Stimulated activated CD4-positive, alpha-beta T cell treated with anti-CD3 and anti-CD28 coated beads, Interleukin-4, amount 100 ng/mL, for 1 hour (primary cell): ENCODE data around the gene SLC28A1.
"Not testable (repeated sequence)": the region's sequence is repeated elsewhere in the genome, so short reads cannot be mapped to it uniquely, and the experiment has no call there.

Experiments
- DNase-seq: peaks from one replicate; pipeline ENCODE4 v3.0.0-alpha.2; 2020

Gene SLC28A1

DNA sequence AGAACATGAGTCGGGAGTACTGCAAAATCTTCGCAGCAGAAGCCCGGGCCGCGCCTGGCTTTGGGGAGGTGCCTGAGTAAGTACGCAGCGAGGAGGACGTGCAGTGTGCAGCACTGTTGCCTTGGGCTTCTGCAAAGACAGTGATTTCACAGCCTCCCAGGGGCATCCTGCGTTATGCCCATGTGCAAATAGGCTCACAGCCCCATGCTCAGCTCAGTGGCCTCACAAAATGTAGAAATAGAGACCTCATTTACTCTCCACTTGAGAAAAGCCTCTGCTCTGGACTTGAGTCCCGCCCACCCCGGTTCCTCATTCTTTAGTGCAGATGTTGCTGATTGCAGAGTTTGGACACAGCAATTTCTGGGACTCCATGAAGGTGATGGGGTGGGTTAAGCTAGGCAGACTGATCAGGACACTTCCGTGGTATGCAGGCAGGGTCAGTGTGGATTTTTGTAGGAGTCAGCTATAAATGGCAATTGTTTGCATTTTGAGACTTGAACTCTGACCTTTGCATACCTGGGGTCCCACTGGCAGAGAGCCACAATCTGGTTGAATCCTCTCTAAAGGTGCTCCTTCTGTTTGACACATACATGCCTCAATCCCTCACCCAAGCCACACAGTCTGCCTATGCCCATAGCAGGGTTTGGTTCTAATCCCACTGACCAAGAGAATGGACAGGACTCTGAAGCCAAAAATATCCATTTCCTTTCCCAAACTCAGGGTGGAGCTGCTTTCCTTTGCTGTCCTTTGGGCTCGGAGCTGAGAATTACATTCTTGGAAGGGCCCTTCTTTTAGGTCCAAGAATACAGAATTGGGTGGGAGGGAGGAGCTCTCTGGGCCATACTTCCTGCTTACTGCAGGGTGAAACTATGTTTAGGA is 20.7 kb upstream of the SLC28A1 start:
- no peak for DNase-seq

DNA sequence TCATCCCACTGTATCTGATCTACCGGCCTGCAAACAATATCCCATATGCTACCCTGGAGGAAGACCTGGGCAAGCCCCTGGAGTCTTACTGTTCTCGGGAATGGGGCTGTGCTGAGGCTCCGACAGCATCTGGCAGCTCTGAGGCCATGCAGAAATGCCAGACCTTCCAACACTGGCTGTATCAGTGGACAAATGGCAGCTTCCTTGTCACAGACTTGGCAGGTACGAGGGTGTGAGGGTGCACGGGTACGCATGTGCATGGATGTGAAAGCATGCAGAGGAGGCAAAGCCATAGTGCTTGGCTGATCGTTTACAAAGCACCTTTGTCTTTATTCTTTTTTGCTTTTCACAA is 20.0 kb upstream of the SLC28A1 start:
- DNase-seq, result no peak

DNA sequence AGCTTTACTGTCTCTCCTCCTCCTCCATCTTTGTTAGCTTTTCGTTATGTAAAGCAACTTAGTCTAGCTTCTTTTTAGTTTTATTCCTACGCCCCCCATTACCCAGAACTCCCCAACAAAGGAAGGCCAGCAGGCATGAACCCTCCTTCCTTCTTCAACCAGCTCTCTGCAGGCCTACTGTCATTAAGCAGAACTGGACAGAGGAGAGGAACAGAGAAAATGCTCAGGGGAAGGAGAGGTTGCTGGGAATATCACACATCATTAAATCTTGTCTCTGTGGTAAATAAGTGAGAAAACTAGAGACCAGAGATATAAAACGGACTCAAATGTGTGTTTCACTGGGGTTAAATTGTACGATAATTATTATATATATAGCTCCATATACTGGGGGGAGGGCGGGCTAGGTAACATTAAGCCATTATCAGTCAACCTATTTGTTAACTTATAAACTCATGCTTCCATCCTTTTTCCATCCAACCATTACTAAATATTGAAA is 19.3 kb upstream of the SLC28A1 start:
- DNase-seq, result no peak

DNA sequence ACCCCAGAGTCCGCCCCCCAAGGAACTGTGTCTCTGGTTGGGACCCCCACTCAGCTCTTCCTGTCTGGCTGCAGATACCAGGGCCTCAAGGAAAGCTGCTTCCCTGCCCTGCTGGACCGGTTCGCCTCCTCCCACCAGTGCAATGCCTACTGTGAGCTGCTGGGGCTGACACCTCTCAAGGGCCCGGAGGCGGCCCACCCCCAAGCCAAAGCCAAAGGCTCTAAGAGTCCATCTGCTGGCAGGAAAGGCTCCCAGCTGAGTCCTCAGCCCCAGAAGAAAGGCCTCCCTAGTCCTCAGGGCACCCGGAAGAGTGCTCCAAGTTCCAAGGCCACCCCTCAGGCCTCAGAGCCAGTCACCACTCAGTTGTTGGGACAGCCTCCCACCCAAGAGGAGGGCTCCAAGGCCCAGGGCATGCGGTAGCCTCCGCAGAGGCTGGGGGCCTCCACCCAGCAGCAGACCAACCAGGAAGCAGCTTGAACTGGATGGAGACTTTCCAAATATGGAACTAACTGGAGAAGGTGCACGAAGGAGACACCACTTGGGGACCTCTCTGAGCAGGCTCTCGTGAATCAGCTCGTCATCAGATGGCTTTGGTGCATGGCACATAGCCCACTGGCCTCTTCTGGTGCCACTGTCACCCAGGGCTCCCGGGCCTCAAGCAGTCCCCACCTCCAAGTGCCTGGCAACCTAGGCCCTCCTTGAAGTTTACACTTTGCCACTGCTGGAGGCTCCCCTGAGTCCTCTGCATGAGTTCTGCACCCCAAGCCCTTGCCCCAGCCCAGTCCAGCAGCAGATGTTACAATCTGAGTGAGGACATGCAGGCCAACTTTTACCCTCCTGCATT is 16.2 kb upstream of the SLC28A1 start:
- no peak for DNase-seq

DNA sequence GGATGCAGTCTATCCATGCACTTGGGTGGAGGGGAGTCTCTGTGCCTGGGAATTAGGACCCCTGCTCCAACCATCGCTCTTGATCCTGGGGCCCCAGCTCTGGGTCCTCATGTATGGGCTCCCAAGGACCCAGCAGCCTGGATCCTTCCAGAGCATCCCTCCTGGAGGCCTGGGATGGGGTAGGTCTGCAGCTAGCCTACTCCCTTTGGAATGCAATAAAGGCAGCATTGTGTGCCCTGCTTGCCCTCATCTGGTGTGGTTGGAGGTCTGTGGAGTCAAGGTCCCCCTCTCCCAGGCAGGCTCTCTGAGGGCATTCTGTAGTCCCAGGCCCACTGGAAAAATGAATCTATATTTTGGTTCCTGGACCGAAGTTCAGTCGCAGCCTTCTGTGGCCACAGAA is 15.0 kb upstream of the SLC28A1 start:
- DNase-seq, result no peak

DNA sequence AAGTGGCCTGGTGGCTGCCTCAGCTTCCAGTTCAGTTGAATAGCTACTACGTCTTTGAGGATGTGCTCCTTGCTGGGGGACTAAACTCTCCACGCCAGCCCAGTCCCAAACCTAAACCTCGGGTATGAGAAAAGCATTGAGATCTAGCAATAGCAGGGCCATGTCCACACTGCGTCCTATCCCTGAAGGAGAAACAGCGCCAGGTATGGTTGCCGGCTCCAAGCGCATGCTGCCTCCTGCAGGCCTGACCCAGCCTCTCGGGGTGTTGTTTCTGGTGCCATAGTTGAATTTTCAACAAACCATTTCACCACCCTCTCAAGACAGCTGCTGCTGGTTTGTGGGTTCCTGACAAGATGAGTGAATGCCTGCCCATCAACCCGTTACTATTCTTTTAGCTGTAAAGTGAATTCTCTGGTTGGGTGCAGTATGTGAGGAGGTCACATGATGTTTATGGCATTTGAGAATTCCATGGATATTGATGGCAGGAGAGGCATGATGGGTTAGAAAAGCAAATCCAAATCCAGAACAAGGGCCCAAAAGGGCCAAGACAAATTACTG is 13.0 kb upstream of the SLC28A1 start:
- DNase-seq, result no peak

DNA sequence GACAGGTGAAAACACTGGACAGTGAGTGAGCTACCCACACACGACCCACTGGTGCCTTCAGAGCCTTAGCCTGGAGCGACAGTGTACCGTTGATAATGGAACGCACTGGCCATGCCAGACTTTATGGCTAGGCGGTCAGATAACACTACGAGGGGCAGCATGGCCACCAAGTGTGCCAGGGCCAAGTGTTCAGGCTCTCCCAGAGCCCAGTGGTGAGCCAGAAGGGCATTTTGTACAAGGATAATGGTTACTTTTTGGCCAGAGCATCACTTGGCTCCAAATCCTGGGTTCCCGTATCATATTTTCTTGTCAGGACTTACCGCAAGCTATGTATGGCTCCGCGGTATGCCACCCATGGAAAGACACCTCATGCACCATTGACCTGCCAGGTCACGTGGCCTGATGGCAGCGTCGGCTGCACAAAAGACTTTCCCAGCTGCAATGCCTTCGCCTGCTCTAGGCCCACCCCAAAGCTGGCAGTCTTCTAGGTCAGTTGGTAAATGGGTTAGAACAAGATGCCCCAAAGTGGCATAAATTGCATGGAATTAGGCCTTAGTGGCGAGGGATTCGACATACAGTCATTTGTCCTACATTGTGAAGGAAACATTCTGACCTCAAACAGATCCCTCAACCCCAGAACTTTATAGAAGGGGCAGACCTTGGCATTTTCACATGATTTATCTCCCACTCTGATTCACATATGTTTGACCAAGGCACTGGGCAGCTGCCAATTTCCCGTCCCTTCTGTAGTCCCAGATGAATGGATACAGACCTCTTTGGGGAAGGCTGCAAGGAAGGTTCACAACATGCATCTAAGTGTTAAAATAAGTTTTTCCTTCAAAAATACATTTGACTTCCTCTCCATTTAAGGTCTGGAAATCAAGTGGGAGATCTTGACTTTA is 12.2 kb upstream of the SLC28A1 start:
- no peak for DNase-seq

DNA sequence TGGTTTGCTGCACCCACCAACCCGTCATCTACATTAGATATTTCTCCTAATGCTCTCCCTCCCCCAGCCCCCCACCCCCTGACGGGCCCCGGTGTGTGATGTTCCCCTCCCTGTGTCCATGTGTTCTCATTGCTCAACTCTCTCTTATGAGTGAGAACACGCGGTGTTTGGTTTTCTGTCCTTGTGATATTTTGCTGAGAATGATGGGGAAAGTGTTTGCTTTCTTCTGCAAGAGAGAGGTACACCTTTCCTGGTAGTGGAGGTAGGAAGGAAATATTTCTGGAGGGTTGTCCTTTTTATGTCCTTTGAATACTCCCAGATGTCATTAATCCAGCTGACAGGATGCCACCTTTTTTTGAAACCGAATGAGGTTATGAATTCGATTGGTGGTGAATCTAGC is 10.5 kb upstream of the SLC28A1 start:
- no peak for DNase-seq

DNA sequence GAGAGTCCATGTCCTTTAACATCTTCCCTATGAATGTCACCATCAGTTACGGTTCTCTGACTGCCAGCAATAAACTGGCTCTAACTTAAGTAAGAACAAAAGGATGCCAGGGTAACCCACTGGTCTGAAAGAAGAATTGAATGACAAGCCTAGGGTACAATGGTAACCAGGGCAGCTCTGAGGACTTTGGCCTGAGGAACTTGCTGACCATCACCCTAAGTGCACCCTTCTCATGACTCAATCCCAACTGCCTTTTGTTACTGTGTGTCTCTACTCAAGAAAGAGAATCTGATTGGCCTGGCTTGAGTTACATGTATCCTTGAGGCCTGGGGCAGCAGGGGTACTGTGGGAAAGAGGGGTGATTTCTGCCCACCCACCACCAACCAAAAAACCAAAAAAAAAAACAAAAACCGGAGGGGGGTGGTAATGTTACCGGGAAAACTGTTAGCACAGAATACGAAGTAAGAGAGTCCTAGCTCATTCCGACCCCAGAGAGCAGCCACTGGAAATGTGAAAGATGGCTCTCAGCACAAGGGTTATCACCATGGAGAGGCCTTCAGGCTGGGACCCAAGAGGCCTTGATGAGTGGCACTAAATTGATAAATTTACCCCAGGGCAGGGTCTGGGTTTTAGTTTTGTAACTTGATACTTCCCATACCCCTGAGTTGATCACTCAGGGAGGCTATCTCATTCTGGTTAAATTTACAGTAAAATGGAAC is 9.3 kb upstream of the SLC28A1 start:
- no peak for DNase-seq

DNA sequence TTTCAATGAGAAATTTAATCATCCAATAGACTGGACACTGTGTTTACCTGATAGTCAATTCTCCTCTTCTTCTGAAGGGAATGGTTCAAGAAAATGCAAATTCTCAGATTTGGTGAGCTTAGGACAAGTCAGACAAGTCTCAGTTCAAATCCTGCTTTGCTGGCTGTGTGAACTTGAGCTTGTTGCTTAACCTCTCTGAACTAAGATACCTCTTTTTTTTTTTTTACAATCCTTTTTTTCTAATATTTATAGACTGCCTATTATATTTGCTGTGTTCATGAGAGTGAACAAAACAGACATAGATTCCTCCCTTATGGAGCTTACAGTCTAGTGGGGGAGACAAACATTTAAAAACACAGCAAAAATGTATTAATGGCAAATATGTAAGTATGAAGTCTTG is 8.2 kb upstream of the SLC28A1 start:
- DNase-seq, result no peak

DNA sequence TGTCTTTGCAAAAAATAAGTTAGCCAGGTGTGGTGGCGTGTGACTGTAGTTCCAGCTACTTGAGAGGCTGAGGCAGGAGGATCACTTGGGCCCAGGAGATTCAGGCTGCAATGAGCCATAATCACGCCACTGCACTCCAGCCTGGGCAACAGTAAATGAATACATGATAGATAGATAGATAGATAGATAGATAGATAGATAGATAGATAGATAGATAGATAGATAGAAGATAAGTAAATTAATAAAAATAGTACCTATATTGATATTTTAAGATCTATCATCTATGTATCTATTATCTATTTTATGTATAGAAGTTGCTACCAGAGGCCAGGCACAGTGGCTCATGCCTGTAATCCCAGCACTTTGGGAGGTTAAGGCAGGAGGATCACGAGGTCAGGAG is 6.8 kb upstream of the SLC28A1 start:
- not testable (repeated sequence) for DNase-seq

DNA sequence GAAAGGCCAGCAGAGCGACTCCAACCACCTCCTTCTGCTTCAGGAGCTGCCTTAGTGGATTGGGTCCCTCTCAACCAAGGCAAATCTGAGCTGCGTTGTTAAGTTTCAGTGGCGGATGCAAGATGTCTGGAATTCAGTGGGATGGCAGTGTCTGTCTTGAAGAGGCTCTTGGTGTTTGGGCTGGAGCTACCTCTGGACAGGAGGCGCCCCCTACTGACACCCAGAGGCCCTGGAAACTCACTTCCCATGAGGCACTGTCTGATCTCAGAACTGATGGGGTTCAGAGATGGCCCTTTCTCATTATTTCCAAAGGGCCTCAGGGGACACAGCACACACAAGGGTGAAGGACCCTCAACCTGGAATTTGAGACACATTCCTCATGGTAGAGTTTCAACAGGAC is 6.0 kb upstream of the SLC28A1 start:
- peak; percentile 63 for DNase-seq

DNA sequence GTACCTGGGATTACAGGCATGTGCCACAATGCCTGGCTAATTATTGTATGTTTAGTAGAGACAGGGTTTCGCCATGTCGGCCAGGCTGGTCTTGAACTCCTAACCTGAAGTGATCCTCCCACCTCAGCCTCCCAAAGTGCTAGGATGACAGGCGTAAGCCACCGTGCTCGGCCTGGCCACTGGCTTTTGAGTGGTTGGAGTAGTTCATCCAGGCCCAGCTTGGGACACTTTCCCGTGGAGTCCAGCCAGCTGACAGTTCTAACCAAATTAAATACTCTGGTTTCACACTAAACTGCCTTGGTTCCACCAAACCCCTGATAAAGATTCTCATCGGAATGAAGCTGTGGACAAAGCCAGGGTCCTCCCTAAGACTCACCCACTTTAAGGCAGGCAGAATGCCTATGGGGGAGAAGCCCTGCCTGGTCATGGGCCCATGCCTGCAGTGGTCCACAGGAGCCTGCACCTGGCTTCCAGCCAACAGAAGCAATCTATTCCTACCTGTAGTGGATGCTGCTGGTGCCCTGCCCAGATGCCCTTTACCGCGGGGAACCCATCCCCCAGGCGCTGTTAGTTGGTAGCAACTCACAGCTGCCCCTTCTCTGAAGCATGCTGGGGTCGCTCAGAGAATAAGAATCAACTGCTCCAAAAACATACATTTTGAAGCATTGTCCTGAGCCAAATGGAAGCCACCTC is 5.2 kb upstream of the SLC28A1 start:
- no peak for DNase-seq

DNA sequence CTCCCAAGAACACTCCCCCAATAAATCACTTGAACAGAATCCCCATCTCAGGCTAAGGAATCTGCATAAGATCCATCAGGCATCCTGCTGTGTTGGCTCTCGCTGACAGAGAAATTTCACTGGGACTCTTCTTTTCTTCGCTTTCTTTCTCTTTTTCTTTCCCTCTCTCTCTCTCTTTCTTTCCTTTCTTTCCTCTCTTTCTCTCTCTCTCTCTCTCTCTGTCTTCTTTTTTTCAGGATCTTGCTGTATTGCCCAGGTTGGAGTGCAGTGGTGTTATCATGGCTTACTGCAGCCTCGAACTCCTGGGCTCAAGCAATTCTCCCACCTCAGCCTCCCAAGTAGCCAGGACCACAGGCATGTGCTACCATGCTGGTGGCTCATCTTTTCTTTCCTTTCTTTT is 4.5 kb upstream of the SLC28A1 start:
- DNase-seq, result no peak

DNA sequence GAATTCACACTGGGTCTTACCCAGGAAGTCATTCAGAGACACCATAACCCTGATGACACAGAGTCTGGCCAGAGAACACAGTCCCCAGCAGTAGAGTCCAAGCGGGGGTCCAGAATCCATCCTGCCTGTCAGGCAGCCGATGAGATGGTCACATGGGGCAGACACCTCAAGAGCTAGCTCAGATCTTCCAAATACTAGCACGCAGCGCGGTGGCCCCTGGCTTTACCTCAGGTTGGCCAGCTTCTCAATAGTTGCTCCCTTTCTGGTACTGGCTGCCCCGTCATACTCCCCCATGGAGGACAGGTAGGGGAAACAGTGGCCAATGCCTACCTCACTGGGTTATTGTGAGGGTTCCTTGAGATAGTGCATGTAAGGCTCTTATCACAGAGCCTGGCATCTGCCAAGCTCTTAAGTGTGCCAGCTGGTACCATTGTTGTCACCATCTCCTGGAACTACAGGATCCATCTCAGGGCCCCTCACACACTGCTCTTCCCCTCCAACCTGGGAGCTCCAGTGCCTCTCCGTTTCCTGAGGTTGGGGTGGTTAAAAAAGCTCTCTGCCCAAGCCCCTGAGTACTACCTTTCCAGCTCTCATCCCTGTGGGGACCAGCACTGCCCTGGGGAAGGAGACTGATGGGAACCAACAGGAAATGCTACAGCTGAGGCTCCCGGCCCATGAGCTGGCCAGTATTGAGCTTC is 3.5 kb upstream of the SLC28A1 start:
- no peak for DNase-seq

DNA sequence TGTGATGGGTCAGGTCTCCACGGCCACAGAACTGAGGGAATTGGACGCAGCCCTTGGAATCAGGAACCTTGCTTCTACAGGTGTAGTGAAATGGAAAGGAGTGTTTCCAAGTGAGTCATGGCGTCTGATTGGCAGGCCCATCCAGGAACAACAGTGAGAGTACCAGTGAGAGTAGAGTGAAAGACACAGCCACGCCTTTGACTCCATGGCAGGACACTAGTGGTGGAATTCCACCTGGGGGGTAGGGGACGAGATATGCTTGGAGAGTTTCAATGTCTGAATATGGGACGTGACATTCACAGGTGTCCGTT is 3.0 kb upstream of the SLC28A1 start:
- no peak for DNase-seq

DNA sequence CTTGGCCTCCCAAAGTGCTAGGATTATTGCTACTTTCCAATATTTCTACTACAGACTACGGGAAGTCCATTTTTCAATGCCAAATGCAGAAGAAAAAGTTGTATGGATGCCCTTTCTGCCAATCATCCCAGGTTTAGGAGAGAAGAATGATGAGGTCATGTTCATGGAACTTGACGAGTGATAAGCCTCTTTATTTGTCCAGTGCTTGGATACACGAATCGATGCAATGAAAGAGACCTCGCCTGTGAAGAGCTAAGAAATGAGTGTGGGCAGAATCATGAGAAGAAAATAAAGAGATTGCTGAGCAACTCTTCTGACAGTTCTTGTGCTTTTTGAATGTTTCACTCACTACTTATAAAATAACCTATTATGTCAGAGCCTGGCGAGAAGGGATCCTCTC is 996 bp upstream of the SLC28A1 start:
- DNase-seq, result no peak

DNA sequence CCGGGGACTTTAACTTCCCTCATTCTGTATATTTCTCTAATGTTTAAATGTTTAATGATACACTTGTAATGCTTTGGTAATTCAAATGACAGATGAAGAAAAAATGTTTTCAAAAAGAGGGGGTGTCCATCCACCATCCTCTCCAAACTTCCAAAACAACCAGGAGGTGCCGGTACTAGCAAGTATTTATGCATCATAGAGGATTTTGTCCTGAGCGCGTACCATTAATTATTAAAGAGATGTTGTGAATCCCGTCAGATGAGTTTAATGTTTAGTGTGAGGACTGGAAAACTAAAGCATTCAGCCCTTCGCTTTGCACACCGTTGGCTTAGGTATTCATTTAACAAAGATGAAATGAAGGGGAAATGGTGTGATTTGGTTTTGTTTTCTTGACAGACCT is 1.3 kb downstream of the SLC28A1 start:
- DNase-seq, result no peak

DNA sequence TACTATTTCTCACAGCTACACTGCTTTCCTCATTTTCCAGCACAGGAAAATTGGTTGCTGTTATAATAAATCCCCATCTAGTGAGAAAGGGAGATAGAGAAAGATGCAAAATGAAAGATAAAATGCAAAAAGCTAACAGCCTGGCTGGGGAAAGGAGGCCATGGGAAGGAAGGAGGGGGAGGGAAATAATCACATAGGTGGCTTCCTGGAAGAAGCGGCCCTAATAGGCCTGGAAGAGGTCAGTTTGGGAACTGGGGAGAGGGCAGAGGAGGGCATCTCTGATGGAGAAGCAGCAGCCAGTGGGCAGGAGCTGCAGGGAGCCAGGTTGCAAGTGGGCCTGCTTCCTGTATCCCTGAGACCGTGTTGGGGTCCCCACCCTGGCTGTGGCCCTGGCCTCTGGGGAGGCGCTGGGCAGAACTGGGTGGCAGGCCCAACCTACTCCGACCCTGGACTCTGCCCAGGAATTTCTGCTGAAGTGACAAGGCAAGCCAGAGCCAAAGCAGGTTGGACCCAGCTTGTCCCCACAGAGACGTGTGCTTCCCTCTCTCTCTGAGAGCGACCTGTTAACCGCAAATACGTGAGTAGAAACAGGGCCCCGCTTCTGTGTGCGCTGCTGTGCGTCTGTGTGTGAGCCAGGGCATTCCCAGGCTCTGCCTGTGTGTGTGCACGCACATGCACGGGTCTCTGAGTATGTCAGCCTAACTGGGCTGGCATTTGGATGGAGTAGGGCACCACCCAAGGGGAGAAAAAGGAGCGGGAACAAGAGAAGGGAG is 1.9 kb downstream of the SLC28A1 start:
- no peak for DNase-seq

DNA sequence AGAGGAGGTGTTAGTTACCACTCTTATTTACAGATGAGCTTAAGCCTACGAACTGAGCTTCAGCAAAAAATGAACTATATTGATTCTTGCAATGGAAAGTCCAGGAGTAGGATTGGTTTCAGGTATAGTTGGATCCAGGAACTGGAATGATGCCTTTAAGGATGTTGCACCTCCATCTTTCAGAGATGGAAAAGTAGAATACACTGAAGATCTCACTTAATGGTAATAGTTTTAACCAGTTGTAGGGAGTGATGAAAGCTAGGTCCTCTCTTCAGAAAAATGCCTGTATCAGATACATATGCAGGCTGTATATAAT is 2.5 kb downstream of the SLC28A1 start:
- no peak for DNase-seq
